Measurements from ENCODE around the gene STAU1.
"Not testable (repeated sequence)": the region's sequence is repeated elsewhere in the genome, so short reads cannot be mapped to it uniquely, and the experiment has no call there.

The STAU1 gene

GRCh38 chr20:49163696-49164095, 24.4 kb downstream of the STAU1 start:
- no peak for DNase-seq

GRCh38 chr20:49161428-49162152, 26.5 kb downstream of the STAU1 start:
- no peak for DNase-seq

GRCh38 chr20:49160057-49160929, 27.8 kb downstream of the STAU1 start:
- no peak for DNase-seq

GRCh38 chr20:49157146-49157545, 31.0 kb downstream of the STAU1 start:
- no peak for DNase-seq

GRCh38 chr20:49156481-49156880, 31.7 kb downstream of the STAU1 start:
- no peak for DNase-seq

- DNase-seq = no peak
These were observed 36.7 kb downstream of the STAU1 start for GRCh38 chr20:49151436-49151835.

GRCh38 chr20:49149281-49150045, 38.7 kb downstream of the STAU1 start:
- DNase-seq = no peak

GRCh38 chr20:49148601-49149000, 39.5 kb downstream of the STAU1 start:
- DNase-seq = no peak

GRCh38 chr20:49147296-49147695, 40.8 kb downstream of the STAU1 start:
- no peak for DNase-seq

- no peak for DNase-seq
These were observed 41.5 kb downstream of the STAU1 start for GRCh38 chr20:49146442-49147225.

GRCh38 chr20:49140834-49141233, 47.3 kb downstream of the STAU1 start:
- DNase-seq = no peak

- DNase-seq = no peak
These were observed 47.7 kb downstream of the STAU1 start for GRCh38 chr20:49140411-49140810.

- DNase-seq = no peak
These were observed 49.7 kb downstream of the STAU1 start for GRCh38 chr20:49138431-49138830.

GRCh38 chr20:49136817-49137571, 51.1 kb downstream of the STAU1 start:
- no peak for DNase-seq

GRCh38 chr20:49134797-49135196, 53.3 kb downstream of the STAU1 start:
- not testable (repeated sequence) for DNase-seq

- no peak for DNase-seq
These were observed 54.6 kb downstream of the STAU1 start for GRCh38 chr20:49133571-49133970.

GRCh38 chr20:49132995-49133478, 55.1 kb downstream of the STAU1 start:
- no peak for DNase-seq

- no peak for DNase-seq
These were observed 64.2 kb downstream of the STAU1 start for GRCh38 chr20:49123982-49124381.

GRCh38 chr20:49122920-49123319, 65.2 kb downstream of the STAU1 start:
- no peak for DNase-seq

GRCh38 chr20:49119988-49120387, 68.1 kb downstream of the STAU1 start:
- DNase-seq = no peak

GRCh38 chr20:49118307-49118706, 69.8 kb downstream of the STAU1 start:
- DNase-seq = no peak

GRCh38 chr20:49115564-49115963, 72.6 kb downstream of the STAU1 start:
- no peak for DNase-seq

Measured in activated naive CD4-positive, alpha-beta T cell (primary cell).